ENCODE results near the gene TCEAL1.
A peak's percentile ranks its signal among the peaks of the same experiment; 100 is the strongest.

The TCEAL1 gene, protein sequence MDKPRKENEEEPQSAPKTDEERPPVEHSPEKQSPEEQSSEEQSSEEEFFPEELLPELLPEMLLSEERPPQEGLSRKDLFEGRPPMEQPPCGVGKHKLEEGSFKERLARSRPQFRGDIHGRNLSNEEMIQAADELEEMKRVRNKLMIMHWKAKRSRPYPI

GRCh38 chrX:103628386-103629317 is at the start of gene TCEAL1:
TSS of gene TCEAL1 (plus strand) at chrX:103628975. CDS start at chrX:103629917, 942 bp downstream.
- Histone ChIP-seq H3K79me2 (ENCODE audit: insufficient read depth, low read length) (no peaks in the 10 kb centered on the region), H3K4me3 (ENCODE audit: low read depth, low read length, poor library complexity, severe bottlenecking) (peak within 1 kb of the TSS; percentile 49), H3K4me1 (ENCODE audit: insufficient read depth, low read length, severe bottlenecking) (no peaks in the 10 kb centered on the region), H3F3A (ENCODE audit: insufficient read depth, low read length) (no peaks in the 10 kb centered on the region), H3K27me3 (ENCODE audit: insufficient read depth, low read length) (no peaks in the 10 kb centered on the region), H3K9me3 (ENCODE audit: low read length) (no peaks in the 10 kb centered on the region), H3K4me2 (ENCODE audit: low read length) (peak within 1 kb of the TSS; percentile 51), H3K36me3 (ENCODE audit: insufficient read depth, low read length) (no peaks in the 10 kb centered on the region), H4K20me1 (ENCODE audit: insufficient read depth, low read length) (no peaks in the 10 kb centered on the region), H3K9ac (ENCODE audit: low read length) (peak within 1 kb of the TSS; percentile 20; the same call in 1 of the 2 replicates), H2AFZ (ENCODE audit: low read length) (no peak within 1 kb of the TSS), H3K27ac (ENCODE audit: low read depth, low read length, poor library complexity, severe bottlenecking) (no peak within 1 kb of the TSS), H3K9me2 (ENCODE audit: low read depth, low read length) (no peaks in the 10 kb centered on the region)
- TF ChIP-seq CTCF (IDR thresholded peaks at IDR 0.05; ENCODE audit: low read length), result no peak
- no peak for TF ChIP-seq EZH2 (IDR thresholded peaks at IDR 0.05; ENCODE audit: borderline replicate concordance, low read length)

GRCh38 chrX:103584596-103584995 is 44.2 kb upstream of the TCEAL1 start:
- H4K20me1 ChIP-seq (ENCODE audit: insufficient read depth, low read length), result no peaks in the 10 kb centered on the region
- H3K36me3 ChIP-seq (ENCODE audit: insufficient read depth, low read length), result no peaks in the 10 kb centered on the region
- no peak overlapping the region for H2AFZ ChIP-seq (ENCODE audit: low read length)
- H3F3A ChIP-seq (ENCODE audit: insufficient read depth, low read length), result no peaks in the 10 kb centered on the region
- H3K4me1 ChIP-seq (ENCODE audit: insufficient read depth, low read length, severe bottlenecking), result no peaks in the 10 kb centered on the region
- H3K9ac ChIP-seq (ENCODE audit: low read length), result no peak overlapping the region
- no peaks in the 10 kb centered on the region for H3K9me2 ChIP-seq (ENCODE audit: low read depth, low read length)
- no peak overlapping the region for H3K27ac ChIP-seq (ENCODE audit: low read depth, low read length, poor library complexity, severe bottlenecking)
- no peaks in the 10 kb centered on the region for H3K9me3 ChIP-seq (ENCODE audit: low read length)
- no peak overlapping the region for H3K4me3 ChIP-seq (ENCODE audit: low read depth, low read length, poor library complexity, severe bottlenecking)
- H3K27me3 ChIP-seq (ENCODE audit: insufficient read depth, low read length), result no peaks in the 10 kb centered on the region
- H3K4me2 ChIP-seq (ENCODE audit: low read length), result no peak overlapping the region
- TF ChIP-seq EZH2 (IDR thresholded peaks at IDR 0.05; ENCODE audit: borderline replicate concordance, low read length) (no peak), CTCF (IDR thresholded peaks at IDR 0.05; ENCODE audit: low read length) (no peak)
- no peaks in the 10 kb centered on the region for H3K79me2 ChIP-seq (ENCODE audit: insufficient read depth, low read length)

DNA sequence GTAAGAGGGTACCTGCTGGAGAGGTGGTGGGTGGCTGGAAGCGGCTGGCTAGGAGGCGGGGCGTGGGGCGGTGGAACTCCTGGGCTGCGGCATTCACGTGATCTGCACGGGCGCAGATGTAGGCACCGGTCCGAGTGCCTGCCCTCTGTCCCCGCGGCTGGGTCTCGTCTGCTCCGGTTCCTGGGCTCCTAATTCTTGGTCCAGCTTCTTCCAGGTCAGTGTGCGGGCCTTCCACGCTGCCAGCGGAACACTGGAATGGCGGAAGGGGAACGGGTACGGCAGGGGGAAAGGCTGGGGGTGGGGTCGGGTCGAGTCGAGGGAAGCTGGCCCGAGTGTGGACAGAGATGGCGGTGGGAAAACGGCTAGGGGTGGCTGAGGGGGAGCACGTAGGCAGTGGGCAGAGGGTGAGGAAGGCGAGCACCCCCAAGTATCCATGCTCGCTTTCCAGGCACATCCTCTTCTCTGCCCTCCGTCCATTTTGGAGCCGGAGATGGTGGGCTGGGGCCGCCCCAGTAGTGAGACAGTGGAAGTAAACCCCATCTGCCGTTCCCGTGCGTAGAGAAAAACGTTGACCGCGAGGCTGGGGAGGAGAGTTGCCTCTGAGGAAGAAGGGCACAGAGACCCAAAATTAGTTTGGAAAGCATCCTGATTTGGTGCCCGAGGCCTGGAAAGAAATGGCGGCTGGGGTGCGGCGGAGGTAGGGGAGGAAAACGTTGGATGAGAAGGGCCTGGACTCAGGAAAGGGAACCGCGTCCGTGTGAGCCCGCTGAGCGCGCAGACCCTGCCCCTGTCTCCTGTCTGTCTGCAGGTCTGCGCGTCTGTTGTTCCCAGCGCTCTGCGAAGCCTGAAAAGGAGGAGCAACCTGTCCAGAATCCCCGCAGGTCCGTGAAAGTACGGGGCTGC is 43.1 kb upstream of the TCEAL1 start, which contains the start of gene TCEAL4:
TCEAL4 (plus strand) TSS at position 105 of the 903 bp plus-strand sequence. CDS start 1,161 bp downstream, outside the sequence.
- no peak for TF ChIP-seq EZH2 (IDR thresholded peaks at IDR 0.05; ENCODE audit: borderline replicate concordance, low read length)
- no peak for TF ChIP-seq CTCF (IDR thresholded peaks at IDR 0.05; ENCODE audit: low read length)
- Histone ChIP-seq H3K9ac (ENCODE audit: low read length) (no peak within 1 kb of the TSS; the same call in 1 of the 2 replicates), H3K9me2 (ENCODE audit: low read depth, low read length) (no peaks in the 10 kb centered on the region), H3K4me1 (ENCODE audit: insufficient read depth, low read length, severe bottlenecking) (no peaks in the 10 kb centered on the region), H2AFZ (ENCODE audit: low read length) (no peak within 1 kb of the TSS), H3K4me2 (ENCODE audit: low read length) (peak within 1 kb of the TSS; percentile 60), H3K27me3 (ENCODE audit: insufficient read depth, low read length) (no peaks in the 10 kb centered on the region), H3K79me2 (ENCODE audit: insufficient read depth, low read length) (no peaks in the 10 kb centered on the region), H3F3A (ENCODE audit: insufficient read depth, low read length) (no peaks in the 10 kb centered on the region), H3K4me3 (ENCODE audit: low read depth, low read length, poor library complexity, severe bottlenecking) (peak within 1 kb of the TSS; percentile 58), H3K9me3 (ENCODE audit: low read length) (no peaks in the 10 kb centered on the region), H3K36me3 (ENCODE audit: insufficient read depth, low read length) (no peaks in the 10 kb centered on the region), H3K27ac (ENCODE audit: low read depth, low read length, poor library complexity, severe bottlenecking) (no peak within 1 kb of the TSS), H4K20me1 (ENCODE audit: insufficient read depth, low read length) (no peaks in the 10 kb centered on the region)

Measured in OCI-LY1 (cell line).